ENCODE data around the gene HRH1.
"Not testable (repeated sequence)": the region's sequence is repeated elsewhere in the genome, so short reads cannot be mapped to it uniquely, and the experiment has no call there.

HRH1 gene

GRCh38 chr3:11168881-11169805 lies 14.8 kb downstream of the HRH1 start:
- FAIRE-seq, result peak; percentile 52
- peak; percentile 60 for DNase-seq (ENCODE audit: low spot score)

GRCh38 chr3:11170052-11170770 lies 15.9 kb downstream of the HRH1 start:
- FAIRE-seq, result peak; percentile 86
- no peak for DNase-seq (ENCODE audit: low spot score)

- no peak for DNase-seq (ENCODE audit: low spot score)
- FAIRE-seq, result no peak
These were observed 17.9 kb downstream of the HRH1 start for GRCh38 chr3:11172096-11172690.

- FAIRE-seq (no peak), DNase-seq (ENCODE audit: low spot score) (no peak)
These were observed 19.7 kb downstream of the HRH1 start for GRCh38 chr3:11173828-11174465.

- FAIRE-seq, result no peak
- DNase-seq (ENCODE audit: low spot score), result no peak
These were observed 24.1 kb downstream of the HRH1 start for GRCh38 chr3:11178421-11178820.

- FAIRE-seq; DNase-seq (ENCODE audit: low spot score): not testable (repeated sequence)
These were observed 30.2 kb downstream of the HRH1 start for GRCh38 chr3:11184328-11184969.

GRCh38 chr3:11185144-11185543 lies 30.9 kb downstream of the HRH1 start:
- DNase-seq (ENCODE audit: low spot score), result no peak
- no peak for FAIRE-seq

- peak; percentile 32 for FAIRE-seq
- DNase-seq (ENCODE audit: low spot score), result peak; percentile 92
These were observed 31.4 kb downstream of the HRH1 start for GRCh38 chr3:11185564-11186317.

- no peak for FAIRE-seq
- no peak for DNase-seq (ENCODE audit: low spot score)
These were observed 32.0 kb downstream of the HRH1 start for GRCh38 chr3:11186318-11186692.

GRCh38 chr3:11186771-11187191 lies 32.5 kb downstream of the HRH1 start:
- FAIRE-seq, result no peak
- DNase-seq (ENCODE audit: low spot score), result no peak

GRCh38 chr3:11187681-11188080 lies 33.4 kb downstream of the HRH1 start:
- FAIRE-seq, result no peak
- DNase-seq (ENCODE audit: low spot score), result no peak

GRCh38 chr3:11188231-11188630 lies 33.9 kb downstream of the HRH1 start:
- no peak for DNase-seq (ENCODE audit: low spot score)
- FAIRE-seq, result no peak

- FAIRE-seq (no peak), DNase-seq (ENCODE audit: low spot score) (no peak)
These were observed 40.9 kb downstream of the HRH1 start for GRCh38 chr3:11195201-11195600.

- DNase-seq (ENCODE audit: low spot score), result no peak
- no peak for FAIRE-seq
These were observed 41.5 kb downstream of the HRH1 start for GRCh38 chr3:11195721-11196332.

- FAIRE-seq (no peak), DNase-seq (ENCODE audit: low spot score) (no peak)
These were observed 43.2 kb downstream of the HRH1 start for GRCh38 chr3:11197484-11197883.

- no peak for DNase-seq (ENCODE audit: low spot score)
- FAIRE-seq, result no peak
These were observed 43.8 kb downstream of the HRH1 start for GRCh38 chr3:11198070-11198469.

GRCh38 chr3:11198495-11198894 lies 44.2 kb downstream of the HRH1 start:
- no peak for DNase-seq (ENCODE audit: low spot score)
- FAIRE-seq, result no peak

- no peak for DNase-seq (ENCODE audit: low spot score)
- FAIRE-seq, result no peak
These were observed 45.9 kb downstream of the HRH1 start for GRCh38 chr3:11199902-11200845.
